SIG-M5 (cell line): ENCODE results near the gene CDH16.

Source experiments
- DNase-seq: peaks from one replicate; lab custom pipeline; 2025; lab: John Stamatoyannopoulos, UW

The CDH16 gene

DNA sequence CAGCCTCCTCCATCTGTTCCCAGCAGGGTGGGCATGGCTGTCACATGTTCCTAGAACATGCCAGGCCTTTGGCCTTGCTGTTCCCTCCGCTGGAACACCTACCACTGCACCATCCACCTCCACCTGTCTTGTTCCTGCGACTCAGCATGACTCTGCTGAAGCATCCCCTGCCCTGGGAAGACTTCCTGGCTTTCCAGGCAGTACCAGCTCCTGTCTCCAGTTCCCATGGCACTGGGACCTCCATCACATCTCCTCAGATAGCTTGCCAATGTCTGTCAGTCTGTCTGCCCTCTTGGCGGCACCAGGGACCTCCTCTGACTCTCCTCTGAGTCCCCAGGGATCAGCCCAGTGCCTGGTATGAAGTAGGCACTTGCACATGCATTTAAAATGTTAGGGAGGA, 22.7 kb downstream of the CDH16 start:
- DNase-seq, result no peak

DNA sequence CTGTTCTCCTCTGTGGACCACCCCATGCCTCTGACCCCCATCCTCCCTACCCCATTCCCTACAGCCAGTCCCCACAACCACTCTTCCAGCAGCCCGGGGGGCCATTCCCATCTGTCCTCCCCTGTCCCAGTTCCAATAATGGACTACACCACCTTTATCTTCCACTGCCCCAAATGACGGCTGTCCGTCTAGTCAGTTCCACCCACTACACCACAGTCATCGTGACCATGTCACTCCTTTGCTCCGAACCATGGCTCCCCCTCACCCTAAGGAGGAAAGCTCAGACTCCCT, 23.1 kb downstream of the CDH16 start:
- DNase-seq, result no peak

GRCh38 chr16:66894948-66895688, 23.6 kb downstream of the CDH16 start:
- no peak for DNase-seq

GRCh38 chr16:66894055-66894454, 24.6 kb downstream of the CDH16 start:
- no peak for DNase-seq

GRCh38 chr16:66891797-66892196, 26.9 kb downstream of the CDH16 start:
- no peak for DNase-seq

- no peak for DNase-seq
Observed at GRCh38 chr16:66891360-66891759, 27.3 kb downstream of the CDH16 start.

DNA sequence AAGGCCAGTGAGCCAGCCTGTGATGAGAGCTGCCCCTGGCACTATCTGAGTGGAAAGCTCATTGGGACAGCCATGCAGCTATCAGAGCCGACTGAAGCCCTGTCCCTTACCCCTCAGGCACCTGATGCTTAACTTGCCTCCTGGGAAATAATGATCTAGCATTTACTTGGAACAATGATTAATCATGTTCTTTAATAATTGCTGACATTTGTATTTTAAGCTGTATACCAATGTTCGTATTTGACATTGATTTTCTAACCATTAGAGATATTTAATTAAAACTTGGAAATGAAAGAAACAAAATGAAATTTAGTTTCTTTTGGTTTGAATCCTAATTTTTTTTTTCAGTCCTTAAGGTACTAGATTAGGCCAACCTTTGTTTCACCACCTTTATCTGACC, 27.9 kb downstream of the CDH16 start:
- DNase-seq, result no peak

- no peak for DNase-seq
Observed at GRCh38 chr16:66889622-66890021, 29.1 kb downstream of the CDH16 start.

- no peak for DNase-seq
Observed at GRCh38 chr16:66888647-66889615, 29.8 kb downstream of the CDH16 start.

GRCh38 chr16:66886914-66887313, 31.8 kb downstream of the CDH16 start:
- DNase-seq, result no peak

- DNase-seq, result no peak
Observed at GRCh38 chr16:66886321-66886720, 32.4 kb downstream of the CDH16 start.

DNA sequence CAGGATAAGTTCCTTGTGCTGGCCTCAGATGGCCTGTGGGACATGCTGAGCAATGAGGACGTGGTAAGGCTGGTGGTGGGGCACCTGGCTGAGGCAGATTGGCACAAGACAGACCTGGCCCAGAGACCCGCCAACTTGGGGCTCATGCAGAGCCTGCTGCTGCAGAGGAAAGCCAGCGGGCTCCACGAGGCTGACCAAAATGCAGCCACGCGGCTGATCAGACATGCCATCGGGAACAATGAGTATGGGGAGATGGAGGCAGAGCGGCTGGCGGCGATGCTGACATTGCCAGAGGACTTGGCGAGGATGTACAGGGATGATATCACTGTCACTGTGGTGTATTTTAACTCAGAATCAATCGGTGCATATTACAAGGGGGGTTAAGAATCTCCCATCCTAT, 33.2 kb downstream of the CDH16 start:
- DNase-seq, result no peak

DNA sequence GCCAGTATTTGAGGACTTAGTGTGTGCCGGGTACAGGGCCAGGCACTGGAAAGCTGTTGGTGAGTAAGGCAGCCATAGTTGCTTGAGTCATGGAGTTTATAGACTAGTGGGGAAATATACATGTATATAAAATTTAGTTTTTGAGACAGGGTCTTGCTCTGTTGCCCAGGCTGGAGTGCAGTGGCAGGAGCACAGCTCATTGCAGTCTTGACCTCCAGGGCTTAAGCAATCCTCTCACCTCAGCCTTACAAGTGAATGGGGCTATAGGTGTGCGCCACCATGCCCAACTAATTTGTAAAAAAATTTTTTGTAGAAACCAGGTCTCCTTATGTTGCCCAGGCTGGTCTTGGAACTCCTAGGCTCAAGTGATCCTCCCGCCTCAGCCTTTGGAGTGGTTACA, 36.0 kb downstream of the CDH16 start:
- DNase-seq, result no peak

DNA sequence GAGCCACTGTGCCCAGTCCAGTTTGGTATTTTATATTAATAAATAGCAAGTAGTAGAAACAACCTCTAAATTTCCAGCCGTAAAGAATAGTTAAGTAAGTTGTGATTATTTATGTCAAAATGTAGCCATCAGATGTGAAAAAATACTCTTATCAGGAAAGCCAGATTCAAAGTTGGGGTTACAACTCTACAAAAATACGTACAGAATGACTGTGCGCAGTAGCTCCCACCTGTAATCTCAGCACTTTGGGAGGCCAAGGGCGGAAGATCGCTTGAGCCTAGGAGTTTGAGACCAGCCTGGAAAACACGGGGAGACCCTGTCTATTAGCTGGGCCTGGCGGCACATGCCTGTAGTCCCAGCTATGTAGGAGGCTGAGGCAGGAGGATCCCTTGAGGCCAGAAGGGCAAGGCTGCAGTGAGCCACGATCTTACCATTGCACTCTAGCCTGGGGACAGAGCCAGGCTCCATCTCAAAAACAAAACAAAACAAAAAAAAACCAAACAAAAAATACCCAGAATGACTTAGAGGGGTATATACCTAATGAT, 36.6 kb downstream of the CDH16 start:
- no peak for DNase-seq

- no peak for DNase-seq
Observed at GRCh38 chr16:66881560-66881959, 37.1 kb downstream of the CDH16 start.

- no peak for DNase-seq
Observed at GRCh38 chr16:66881014-66881417, 37.7 kb downstream of the CDH16 start.

GRCh38 chr16:66880288-66881013, 38.2 kb downstream of the CDH16 start, which contains the start of gene PDP2:
Gene PDP2, plus strand, starts transcription at chr16:66880515. Its CDS starts 3,770 bp downstream, at chr16:66884285.
- no peak for DNase-seq

DNA sequence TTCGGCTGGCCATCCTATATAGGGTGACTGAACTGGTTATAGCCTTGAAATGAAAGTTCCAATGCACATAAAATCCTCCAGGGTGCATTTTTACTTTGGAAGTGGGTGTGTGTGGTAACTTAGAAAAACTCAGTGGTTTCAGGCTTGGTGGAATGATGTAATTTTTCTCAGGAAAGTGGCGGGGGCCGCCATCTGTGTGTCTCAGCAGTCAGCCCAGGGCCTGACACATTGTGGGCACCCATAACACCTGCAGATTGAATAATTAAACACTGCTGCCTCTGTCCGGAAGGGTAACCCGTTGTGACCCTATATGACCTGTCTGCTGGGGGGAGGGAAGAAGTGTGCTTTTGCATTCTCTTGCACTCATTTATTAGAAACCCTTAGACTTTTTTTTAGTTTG, 40.6 kb downstream of the CDH16 start:
- peak; percentile 21 for DNase-seq

DNA sequence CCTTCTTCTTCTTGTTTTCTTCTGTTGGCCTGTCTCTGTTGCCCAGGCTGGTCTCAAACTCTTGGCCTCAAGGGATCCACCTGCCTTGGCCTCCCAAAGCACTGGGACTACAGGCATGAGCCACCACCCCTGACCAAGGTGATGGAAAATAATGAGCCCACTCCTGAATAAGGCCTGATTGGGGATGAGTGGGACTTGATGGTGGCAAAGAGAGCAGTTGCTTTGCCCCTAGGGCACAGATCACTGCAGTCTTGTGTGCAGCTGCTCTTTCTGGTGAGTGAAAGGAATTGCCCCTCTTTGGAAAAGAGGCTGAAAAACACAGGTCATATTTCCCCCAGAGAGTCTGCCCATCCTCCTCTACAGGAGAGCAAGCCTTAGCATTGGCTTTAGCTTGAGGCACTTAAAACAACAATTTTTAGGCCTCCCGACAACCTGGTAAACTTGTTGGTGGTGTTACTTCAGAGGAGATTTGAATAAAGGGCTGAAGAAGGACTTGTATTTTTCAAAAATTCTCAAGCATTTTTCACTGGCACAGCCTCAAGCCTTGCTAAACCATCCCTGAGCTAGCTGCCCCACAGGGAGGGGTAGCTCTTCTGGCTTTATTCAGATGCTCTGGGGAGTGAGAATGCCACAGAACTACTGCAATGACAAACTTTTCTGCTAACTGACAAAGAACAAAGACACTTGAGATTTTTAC, 44.5 kb downstream of the CDH16 start:
- no peak for DNase-seq

GRCh38 chr16:66873685-66874055, 45.0 kb downstream of the CDH16 start:
- DNase-seq, result no peak

GRCh38 chr16:66872943-66873684, 45.6 kb downstream of the CDH16 start:
- peak; percentile 99 for DNase-seq
